ENCODE data around the gene SIAE. TPM values are rescaled to one million over a fixed set of nuclear protein-coding genes. Genes with fewer than 3 reads are reported as not detected.

Gene SIAE
- total and polyA plus RNA-seq, 12 donors = 17.9 to 92.9 (median 74.3) TPM

- no peak overlapping the region for H3K27ac ChIP-seq
- peaks cover 0 to 26% (median 11%) of the 10 kb centered on the region in 11 donors for H3K9me3 ChIP-seq
- H3K4me1 ChIP-seq = peaks cover 2 to 34% (median 18%) of the 10 kb centered on the region in 9 donors
- peaks cover 0 to 14% (median 0%) of the 10 kb centered on the region in 9 donors for H3K36me3 ChIP-seq
- no peaks in the 10 kb centered on the region for H3K27me3 ChIP-seq
- ATAC-seq (no peak), DNase-seq (no peak)
- no peak for TF ChIP-seq CTCF (IDR thresholded peaks at IDR 0.05)
- 85 to 90% methylated on average over 5 of the region's 5 CpGs for WGBS, 2 donors
- H3K4me3 ChIP-seq = no peak overlapping the region
- intact Hi-C loops (cut with DNase I) = loop anchor here in 1 of 10 donors (5.0 kb wide), 1 partner anchor 44 kb away; no protein-coding TSS in a partner anchor
Observed at GRCh38 chr11:124678416-124678815, 4.9 kb upstream of the SIAE start.

GRCh38 chr11:124676386-124676785 lies 2.8 kb upstream of the SIAE start:
- Histone ChIP-seq H3K4me1 (peaks cover 3 to 44% (median 27%) of the 10 kb centered on the region in 9 donors), H3K27ac (peak overlapping the region in 9 of 10 donors; percentile 5 to 67 (median 51)), H3K9me3 (peaks cover 0 to 5% (median 0%) of the 10 kb centered on the region in 11 donors), H3K4me3 (no peak overlapping the region), H3K36me3 (no peaks in the 10 kb centered on the region), H3K27me3 (no peaks in the 10 kb centered on the region)
- peak in 6 of 8 donors; percentile 30 to 55 (median 43) for ATAC-seq
- peak in 1 of 2 donors; percentile 66 for DNase-seq
- TF ChIP-seq CTCF (IDR thresholded peaks at IDR 0.05) = no peak
- intact Hi-C loops (cut with DNase I) = loop anchor here in 2 of 10 donors (2.0 to 5.0 kb wide), 2 partner anchors 46 to 48 kb away; no protein-coding TSS in a partner anchor
- WGBS, 2 donors = 19 to 25% methylated on average over 2 of the region's 2 CpGs

- peaks cover 3 to 44% (median 27%) of the 10 kb centered on the region in 9 donors for H3K4me1 ChIP-seq
- no peaks in the 10 kb centered on the region for H3K36me3 ChIP-seq
- peak overlapping the region; percentile 65 to 86 (median 70) for H3K4me3 ChIP-seq
- intact Hi-C loops (cut with DNase I) = loop anchor here in 5 of 10 donors (5.0 kb wide), 2 partner anchors 68 to 88 kb away; partner anchors contain the start of gene ESAM (in 1 of the 5)
- TF ChIP-seq CTCF (IDR thresholded peaks at IDR 0.05) = no peak
- DNase-seq (no peak), ATAC-seq (no peak)
- H3K27me3 ChIP-seq = no peaks in the 10 kb centered on the region
- 90 to 91% methylated on average over 5 of the region's 5 CpGs for WGBS, 2 donors
- no peaks in the 10 kb centered on the region for H3K9me3 ChIP-seq
- H3K27ac ChIP-seq = peak overlapping the region in 7 of 10 donors; percentile 81 to 97 (median 89)
Observed at GRCh38 chr11:124674571-124674970, 1.0 kb upstream of the SIAE start.

GRCh38 chr11:124674168-124674517 lies 604 bp upstream of the SIAE start:
- H3K9me3 ChIP-seq = no peaks in the 10 kb centered on the region
- DNase-seq = no peak
- ATAC-seq = peak in 1 of 8 donors; percentile 2
- no peaks in the 10 kb centered on the region for H3K36me3 ChIP-seq
- TF ChIP-seq CTCF (IDR thresholded peaks at IDR 0.05) = no peak
- intact Hi-C loops (cut with DNase I) = loop anchor here in 5 of 10 donors (5.0 kb wide), 2 partner anchors 68 to 88 kb away; partner anchors contain the start of gene ESAM (in 1 of the 5)
- 25 to 34% methylated on average over 18 of the region's 18 CpGs for WGBS, 2 donors
- H3K4me3 ChIP-seq = peak overlapping the region; percentile 65 to 86 (median 70)
- H3K27me3 ChIP-seq = no peaks in the 10 kb centered on the region
- H3K27ac ChIP-seq = peak overlapping the region in 9 of 10 donors; percentile 80 to 97 (median 89)
- H3K4me1 ChIP-seq = peaks cover 3 to 44% (median 27%) of the 10 kb centered on the region in 9 donors

Data from heart right ventricle (tissue), 16 donors.